ENCODE results near the gene SNN. TPM values are rescaled to one million over a fixed set of nuclear protein-coding genes. Genes with fewer than 3 reads are reported as not detected.

The SNN gene
- total RNA-seq, 1 donor from 2014 or later = 16.7 TPM

GRCh38 chr16:11673091-11674000 lies 5.1 kb downstream of the SNN start:
- Histone ChIP-seq H3K4me3 (ENCODE audit: insufficient read depth, low read depth, low read length) (no peak overlapping the region), H2AFZ (ENCODE audit: low read depth, low read length) (no peak overlapping the region), H4K20me1 (ENCODE audit: insufficient read depth, low read length) (peaks cover 93% of the 10 kb centered on the region), H3K9ac (ENCODE audit: low read length) (no peak overlapping the region), H3K27ac (ENCODE audit: low read depth, low read length) (no peak overlapping the region), H3K79me2 (ENCODE audit: insufficient read depth, low read length) (peaks cover 56% of the 10 kb centered on the region), H3K4me2 (ENCODE audit: low read length) (no peak overlapping the region), H3K9me3 (ENCODE audit: insufficient read depth, low read depth, low read length) (no peaks in the 10 kb centered on the region), H3K27me3 (ENCODE audit: insufficient read depth, low read length) (no peaks in the 10 kb centered on the region), H3K36me3 (ENCODE audit: insufficient read depth, low read length) (peaks cover 2% of the 10 kb centered on the region), H3K4me1 (ENCODE audit: insufficient read depth, low read length) (peaks cover 36% of the 10 kb centered on the region)
- no peaks in the 10 kb centered on the region for H3K27me3 Mint-ChIP-seq (ENCODE audit: low read depth, unreplicated experiment)
- peaks cover 17% of the 10 kb centered on the region for H3K36me3 Mint-ChIP-seq (ENCODE audit: low read depth, unreplicated experiment)
- TF ChIP-seq CTCF (IDR thresholded peaks at IDR 0.05; ENCODE audit: insufficient read depth, low read depth, low read length) = no peak
- TF ChIP-seq EZH2 (IDR thresholded peaks at IDR 0.05; ENCODE audit: insufficient read depth, low read length) = no peak
- H3K4me1 Mint-ChIP-seq (ENCODE audit: low read depth, unreplicated experiment) = peaks cover 40% of the 10 kb centered on the region
- FAIRE-seq = no peak
- H3K4me3 Mint-ChIP-seq (ENCODE audit: unreplicated experiment) = peak overlapping the region; percentile 57
- no peak overlapping the region for H3K27ac Mint-ChIP-seq (ENCODE audit: unreplicated experiment)
- H3K9me3 Mint-ChIP-seq (ENCODE audit: unreplicated experiment) = no peaks in the 10 kb centered on the region
- no peak for DNase-seq (ENCODE audit: low read depth)

- DNase-seq (ENCODE audit: low read depth) = no peak
- Histone ChIP-seq H3K36me3 (ENCODE audit: insufficient read depth, low read length) (peaks cover 3% of the 10 kb centered on the region), H3K79me2 (ENCODE audit: insufficient read depth, low read length) (peaks cover 51% of the 10 kb centered on the region), H3K9ac (ENCODE audit: low read length) (no peak overlapping the region), H3K27ac (ENCODE audit: low read depth, low read length) (no peak overlapping the region), H3K4me1 (ENCODE audit: insufficient read depth, low read length) (peaks cover 34% of the 10 kb centered on the region), H3K27me3 (ENCODE audit: insufficient read depth, low read length) (no peaks in the 10 kb centered on the region), H3K4me2 (ENCODE audit: low read length) (peak overlapping the region; percentile 3), H3K9me3 (ENCODE audit: insufficient read depth, low read depth, low read length) (no peaks in the 10 kb centered on the region), H2AFZ (ENCODE audit: low read depth, low read length) (no peak overlapping the region), H3K4me3 (ENCODE audit: insufficient read depth, low read depth, low read length) (no peak overlapping the region), H4K20me1 (ENCODE audit: insufficient read depth, low read length) (peaks cover 99% of the 10 kb centered on the region)
- TF ChIP-seq EZH2 (IDR thresholded peaks at IDR 0.05; ENCODE audit: insufficient read depth, low read length) (no peak), CTCF (IDR thresholded peaks at IDR 0.05; ENCODE audit: insufficient read depth, low read depth, low read length) (no peak)
- H3K36me3 Mint-ChIP-seq (ENCODE audit: low read depth, unreplicated experiment) = peaks cover 17% of the 10 kb centered on the region
- H3K27ac Mint-ChIP-seq (ENCODE audit: unreplicated experiment) = peak overlapping the region; percentile 78
- peaks cover 40% of the 10 kb centered on the region for H3K4me1 Mint-ChIP-seq (ENCODE audit: low read depth, unreplicated experiment)
- H3K27me3 Mint-ChIP-seq (ENCODE audit: low read depth, unreplicated experiment) = no peaks in the 10 kb centered on the region
- no peak for FAIRE-seq
- H3K9me3 Mint-ChIP-seq (ENCODE audit: unreplicated experiment) = no peaks in the 10 kb centered on the region
- no peak overlapping the region for H3K4me3 Mint-ChIP-seq (ENCODE audit: unreplicated experiment)
Measured at GRCh38 chr16:11674001-11674817, 6.0 kb downstream of the SNN start.
